ENCODE results near the gene CADM2.

DNA sequence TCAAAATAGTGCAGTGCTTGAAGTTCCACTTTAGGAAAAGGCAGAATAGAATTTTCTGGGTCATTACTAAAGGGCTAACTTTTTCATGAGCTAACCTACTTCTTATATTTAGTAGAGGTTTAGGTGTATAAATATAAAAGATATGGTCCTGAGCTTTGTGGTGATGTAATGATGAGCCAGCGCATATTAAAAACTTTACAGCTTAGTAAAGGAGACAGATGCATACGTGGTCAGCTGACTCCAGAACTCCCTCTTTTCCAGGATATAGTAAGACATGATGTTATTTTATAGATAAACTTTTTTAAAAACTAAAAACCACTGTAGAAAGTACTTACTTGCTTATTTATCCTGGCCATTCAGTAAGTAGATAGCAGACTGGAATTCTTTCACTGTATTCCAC is 895.0 kb downstream of the CADM2 start:
- TF ChIP-seq, protein P1, sequence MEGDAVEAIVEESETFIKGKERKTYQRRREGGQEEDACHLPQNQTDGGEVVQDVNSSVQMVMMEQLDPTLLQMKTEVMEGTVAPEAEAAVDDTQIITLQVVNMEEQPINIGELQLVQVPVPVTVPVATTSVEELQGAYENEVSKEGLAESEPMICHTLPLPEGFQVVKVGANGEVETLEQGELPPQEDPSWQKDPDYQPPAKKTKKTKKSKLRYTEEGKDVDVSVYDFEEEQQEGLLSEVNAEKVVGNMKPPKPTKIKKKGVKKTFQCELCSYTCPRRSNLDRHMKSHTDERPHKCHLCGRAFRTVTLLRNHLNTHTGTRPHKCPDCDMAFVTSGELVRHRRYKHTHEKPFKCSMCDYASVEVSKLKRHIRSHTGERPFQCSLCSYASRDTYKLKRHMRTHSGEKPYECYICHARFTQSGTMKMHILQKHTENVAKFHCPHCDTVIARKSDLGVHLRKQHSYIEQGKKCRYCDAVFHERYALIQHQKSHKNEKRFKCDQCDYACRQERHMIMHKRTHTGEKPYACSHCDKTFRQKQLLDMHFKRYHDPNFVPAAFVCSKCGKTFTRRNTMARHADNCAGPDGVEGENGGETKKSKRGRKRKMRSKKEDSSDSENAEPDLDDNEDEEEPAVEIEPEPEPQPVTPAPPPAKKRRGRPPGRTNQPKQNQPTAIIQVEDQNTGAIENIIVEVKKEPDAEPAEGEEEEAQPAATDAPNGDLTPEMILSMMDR (conservative IDR thresholded peaks at IDR 0.05; ENCODE audit: low read depth, low read length) = no peak
- no peak for TF ChIP-seq EZH2 (IDR thresholded peaks at IDR 0.05; ENCODE audit: borderline replicate concordance, low read depth, low read length, poor library complexity, severe bottlenecking)

Measured in A673 (cell line).